Endodermal cell (in vitro differentiated cells): ENCODE measurements around the gene RMDN3. TPM values are rescaled to one million over a fixed set of nuclear protein-coding genes. Genes with fewer than 3 reads are reported as not detected.

ENCODE experiments used
- DNase-seq: peaks from one replicate; pipeline ENCODE4 v3.0.0-alpha.2; 2017
- H3K27ac ChIP-seq: 2 replicates; pipeline ENCODE4 v1.5.1; 2013; ENCODE audit warnings: mild to moderate bottlenecking, low read depth, low read length, moderate library complexity
- H3K27me3 ChIP-seq: 2 replicates; pipeline ENCODE4 v1.6.1; 2013; ENCODE audit warnings: mild to moderate bottlenecking, low read length, moderate library complexity; ENCODE audit not compliant: insufficient read depth, control insufficient read depth, poor library complexity, severe bottlenecking
- H3K36me3 ChIP-seq: 2 replicates; pipeline ENCODE4 v1.7.0; 2013; ENCODE audit warnings: mild to moderate bottlenecking, low read length, moderate library complexity; ENCODE audit not compliant: control insufficient read depth, insufficient read depth
- H3K4me1 ChIP-seq: one replicate; pipeline ENCODE4 v1.7.0; 2013; ENCODE audit warnings: low read length; ENCODE audit not compliant: control insufficient read depth, insufficient read depth
- H3K4me3 ChIP-seq: 2 replicates; pipeline ENCODE4 v1.5.1; 2013; ENCODE audit warnings: mild to moderate bottlenecking, low read length, moderate library complexity
- H3K9ac ChIP-seq: 2 replicates; pipeline ENCODE4 v1.6.1; 2013; ENCODE audit warnings: mild to moderate bottlenecking, low read length, moderate library complexity; ENCODE audit not compliant: poor library complexity, severe bottlenecking; ENCODE audit errors: extremely low read depth
- H3K9me3 ChIP-seq: 2 replicates; pipeline ENCODE4 v1.6.1; 2013; ENCODE audit warnings: mild to moderate bottlenecking, low read length, moderate library complexity; ENCODE audit not compliant: control insufficient read depth
- H3K27ac Mint-ChIP-seq: 2 replicates; pipeline ENCODE4 v1.8.0; 2020; ENCODE audit warnings: mixed read lengths
- H3K27me3 Mint-ChIP-seq: 2 replicates; pipeline ENCODE4 v1.8.0; 2021; ENCODE audit warnings: mild to moderate bottlenecking, mixed read lengths; ENCODE audit not compliant: insufficient read depth
- H3K36me3 Mint-ChIP-seq: 2 replicates; pipeline ENCODE4 v1.8.0; 2020; ENCODE audit warnings: low read depth, mixed read lengths
- H3K4me1 Mint-ChIP-seq: 2 replicates; pipeline ENCODE4 v1.8.0; 2020; ENCODE audit warnings: mixed read lengths
- H3K4me3 Mint-ChIP-seq: 2 replicates; pipeline ENCODE4 v1.8.0; 2020; ENCODE audit warnings: mild to moderate bottlenecking, moderate library complexity, mixed read lengths
- H3K9me3 Mint-ChIP-seq: 2 replicates; pipeline ENCODE4 v1.8.0; 2020; ENCODE audit warnings: mild to moderate bottlenecking, mixed read lengths
- WGBS, 2 experiments: methylation state at CpG; one replicate each; pipeline versions ENCODE4 v1.1.5 to v1.1.7; 2013; ENCODE audit warnings: missing lambda C conversion rate in 2 of 2, mixed read lengths in 1 of 2; ENCODE audit not compliant: insufficient coverage in 1 of 2, insufficient read length in 1 of 2; 5-methylcytosine and 5-hydroxymethylcytosine counted together
- total RNA-seq, 2 donors: library from RNA; stranded (reverse); fragmentation: NEBNext Ultra II Directional in 1 of 2; extraction: Animal tissue kit (Norgen Biotek cat#: 25700) in 1 of 2; gene quantifications; 2 replicates in 1 of 2; 3 replicates in 1 of 2; pipeline ENCODE4 v1.2.1, GENCODE V29; 2021
- TF ChIP-seq, protein P1 (sequence below): fragments of 200-600 bp; sonication (generic); conservative IDR thresholded peaks from 2 replicates; pipeline ENCODE4 v1.5.0; 2021; ENCODE audit warnings: antibody characterized with exemption, mild to moderate bottlenecking

The RMDN3 gene
- total RNA-seq, 2 donors from 2014 or later, result 15.7 to 23.5 TPM

DNA sequence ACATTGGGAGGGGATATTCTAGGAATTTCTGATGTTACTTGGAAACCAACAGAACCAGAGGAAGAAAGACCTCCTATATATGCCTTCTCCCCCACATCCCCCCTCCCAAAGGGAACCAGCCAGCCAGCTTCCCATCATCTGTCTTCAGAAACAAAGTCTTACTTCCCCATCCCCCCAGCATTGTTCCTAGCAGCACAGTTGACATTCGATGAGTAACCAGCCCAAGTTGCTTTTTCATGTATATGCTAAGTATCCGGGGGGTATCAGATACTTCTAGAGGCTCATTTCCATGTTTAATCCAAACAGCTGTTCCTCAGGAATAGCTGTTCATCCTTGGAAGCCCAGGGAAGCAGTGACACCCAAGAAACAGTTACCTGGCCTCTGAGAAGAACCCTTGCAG, 16.0 kb downstream of the RMDN3 start:
- no peak overlapping the region for H3K4me3 ChIP-seq
- DNase-seq, result peak; percentile 64
- no peak overlapping the region for H3K4me3 Mint-ChIP-seq

DNA sequence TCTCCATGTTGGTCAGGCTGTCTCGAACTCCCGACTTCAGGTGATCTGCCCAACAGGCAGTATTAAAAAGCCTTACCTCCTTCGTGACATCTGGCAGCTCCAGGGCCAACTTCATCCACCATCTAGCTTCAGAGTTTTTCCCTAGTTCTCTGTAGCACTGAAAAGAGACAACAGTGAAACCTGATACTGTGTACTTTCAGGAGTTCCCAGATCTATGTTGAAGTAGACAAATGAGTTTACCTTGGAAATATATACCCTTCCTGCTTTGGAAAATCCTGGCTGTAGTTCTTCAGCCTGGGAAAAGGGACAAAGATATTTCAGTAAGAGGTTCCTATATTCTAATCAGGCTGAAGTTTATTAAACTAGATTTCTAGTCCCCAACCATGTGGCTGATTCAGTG, 18.0 kb downstream of the RMDN3 start:
- Mint-ChIP-seq H3K9me3 (no peaks in the 10 kb centered on the region), H3K27me3 (no peaks in the 10 kb centered on the region), H3K36me3 (peaks cover 59% of the 10 kb centered on the region), H3K4me3 (no peak overlapping the region), H3K4me1 (peaks cover 14% of the 10 kb centered on the region), H3K27ac (peak overlapping the region; percentile 64)
- WGBS, 2 experiments, result 95 to 100% methylated on average over 3 of the region's 3 CpGs
- Histone ChIP-seq H3K4me3 (no peak overlapping the region), H3K4me1 (no peaks in the 10 kb centered on the region), H3K9ac (no peak overlapping the region), H3K27me3 (no peaks in the 10 kb centered on the region), H3K9me3 (no peaks in the 10 kb centered on the region), H3K27ac (no peak overlapping the region), H3K36me3 (peaks cover 79% of the 10 kb centered on the region)
- DNase-seq, result no peak
- TF ChIP-seq, protein P1, sequence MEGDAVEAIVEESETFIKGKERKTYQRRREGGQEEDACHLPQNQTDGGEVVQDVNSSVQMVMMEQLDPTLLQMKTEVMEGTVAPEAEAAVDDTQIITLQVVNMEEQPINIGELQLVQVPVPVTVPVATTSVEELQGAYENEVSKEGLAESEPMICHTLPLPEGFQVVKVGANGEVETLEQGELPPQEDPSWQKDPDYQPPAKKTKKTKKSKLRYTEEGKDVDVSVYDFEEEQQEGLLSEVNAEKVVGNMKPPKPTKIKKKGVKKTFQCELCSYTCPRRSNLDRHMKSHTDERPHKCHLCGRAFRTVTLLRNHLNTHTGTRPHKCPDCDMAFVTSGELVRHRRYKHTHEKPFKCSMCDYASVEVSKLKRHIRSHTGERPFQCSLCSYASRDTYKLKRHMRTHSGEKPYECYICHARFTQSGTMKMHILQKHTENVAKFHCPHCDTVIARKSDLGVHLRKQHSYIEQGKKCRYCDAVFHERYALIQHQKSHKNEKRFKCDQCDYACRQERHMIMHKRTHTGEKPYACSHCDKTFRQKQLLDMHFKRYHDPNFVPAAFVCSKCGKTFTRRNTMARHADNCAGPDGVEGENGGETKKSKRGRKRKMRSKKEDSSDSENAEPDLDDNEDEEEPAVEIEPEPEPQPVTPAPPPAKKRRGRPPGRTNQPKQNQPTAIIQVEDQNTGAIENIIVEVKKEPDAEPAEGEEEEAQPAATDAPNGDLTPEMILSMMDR, result no peak

More for the DNA sequence above, 16.0 kb downstream of the RMDN3 start:
- H3K27me3 ChIP-seq, result no peaks in the 10 kb centered on the region
- no peak overlapping the region for H3K9ac ChIP-seq
- peaks cover 83% of the 10 kb centered on the region for H3K36me3 ChIP-seq
- peaks cover 14% of the 10 kb centered on the region for H3K4me1 Mint-ChIP-seq
- H3K27me3 Mint-ChIP-seq, result no peaks in the 10 kb centered on the region
- H3K27ac ChIP-seq, result no peak overlapping the region
- H3K9me3 ChIP-seq, result no peaks in the 10 kb centered on the region
- TF ChIP-seq, protein P1, result no peak
- peak overlapping the region; percentile 42 for H3K27ac Mint-ChIP-seq
- WGBS, 2 experiments, result 47% methylated on average over 2 of the region's 2 CpGs; no CpG with 5 or more reads in 1 of the 2 experiments
- H3K9me3 Mint-ChIP-seq, result no peaks in the 10 kb centered on the region
- H3K4me1 ChIP-seq, result no peaks in the 10 kb centered on the region
- peaks cover 56% of the 10 kb centered on the region for H3K36me3 Mint-ChIP-seq

DNA sequence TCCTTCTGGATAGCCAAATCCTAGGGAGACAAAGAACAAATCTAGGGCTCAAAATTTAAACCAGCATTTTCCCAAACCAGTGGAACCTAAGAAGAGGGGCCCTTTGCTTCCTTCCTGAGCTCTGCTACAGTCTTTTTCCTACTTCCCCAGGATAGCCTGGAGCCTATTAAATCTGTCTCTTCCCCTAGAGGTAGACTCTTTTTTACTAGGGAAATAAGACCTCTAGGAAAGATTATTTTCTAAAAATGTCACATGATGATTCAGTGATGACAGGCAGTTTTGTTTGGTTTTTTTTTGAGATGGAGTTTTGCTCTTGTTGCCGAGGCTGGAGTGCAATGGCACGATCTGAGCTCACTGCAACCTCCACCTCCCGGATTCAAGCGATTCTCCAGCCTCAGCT, 18.5 kb downstream of the RMDN3 start:
- Histone ChIP-seq H3K4me1 (no peaks in the 10 kb centered on the region), H3K27me3 (no peaks in the 10 kb centered on the region), H3K27ac (no peak overlapping the region), H3K9ac (no peak overlapping the region), H3K4me3 (no peak overlapping the region), H3K36me3 (peaks cover 80% of the 10 kb centered on the region), H3K9me3 (no peaks in the 10 kb centered on the region)
- Mint-ChIP-seq H3K27ac (no peak overlapping the region), H3K27me3 (no peaks in the 10 kb centered on the region), H3K4me3 (no peak overlapping the region), H3K36me3 (peaks cover 64% of the 10 kb centered on the region), H3K4me1 (peaks cover 14% of the 10 kb centered on the region), H3K9me3 (no peaks in the 10 kb centered on the region)
- 95 to 96% methylated on average over 4 of the region's 4 CpGs for WGBS, 2 experiments
- no peak for DNase-seq
- TF ChIP-seq, protein P1, result no peak
